ENCODE results near the gene MAPK8IP3. TPM values are rescaled to one million over a fixed set of nuclear protein-coding genes. Genes with fewer than 3 reads are reported as not detected.

The MAPK8IP3 gene
- total and polyA plus RNA-seq, 9 of the 15 experiments (the other 6 are each of a cell fraction or from before 2014, with no cell fraction given), result 0.17 to 58.7 (median 16.7) TPM

GRCh38 chr16:1775006-1775845 is 69.2 kb downstream of the MAPK8IP3 start:
- H3K36me3 ChIP-seq (ENCODE audit: control insufficient read depth, insufficient read depth, low read length), result peaks cover 55% of the 10 kb centered on the region; the same call in 2 of the 3 replicates
- POLR2A ChIA-PET, result interaction anchor here (0.5 to 1.9 kb wide), 6 partner anchors 8 to 190 kb away, joined by 3 to 11 read pairs (median 3); partner anchors contain the start of genes NUBP2 and RPS2
- WGBS (ENCODE audit: insufficient coverage, low coverage, missing lambda C conversion rate), result 92% methylated on average over 29 of the region's 30 CpGs
- H3K9me3 ChIP-seq (replicated peaks; ENCODE audit: control insufficient read depth, insufficient read depth, low read depth, low read length), result no peaks in the 10 kb centered on the region
- H3K4me1 ChIP-seq (replicated peaks in 1 of 2; ENCODE audit: control insufficient read depth in 2 of 2, insufficient read depth in 2 of 2, low read length in 2 of 2), result peaks cover 16 to 97% of the 10 kb centered on the region in 2 experiments; a peak in 4 of 5 replicates
- peaks cover 2% of the 10 kb centered on the region for H3K9me1 ChIP-seq (ENCODE audit: control insufficient read depth, insufficient read depth, low read length)
- H3K4me3 ChIP-seq, result no peak overlapping the region
- ATAC-seq (no peak), FAIRE-seq (no peak), DNase-seq (ENCODE audit: extremely low read depth in 1 of 4, low spot score in 3 of 4) (no peak)
- no peak overlapping the region for H2AFZ ChIP-seq (ENCODE audit: low read depth, low read length)
- no peaks in the 10 kb centered on the region for H3K27me3 ChIP-seq (ENCODE audit: control insufficient read depth in 2 of 2, insufficient read depth in 2 of 2, low read length in 2 of 2)
- no peak overlapping the region for H3K4me2 ChIP-seq (ENCODE audit: insufficient read depth, low read length)
- TF ChIP-seq POLR2G (IDR thresholded peaks at IDR 0.05; ENCODE audit: low read depth, low read length), result peak; percentile 37; the same call in 1 of the 2 replicates
- no peak for TF ChIP-seq PRDM10 (IDR thresholded peaks at IDR 0.05; ENCODE audit: partially characterized antibody)
- intact Hi-C loops (cut with micrococcal nuclease) (no loop called here), in situ Hi-C loops (cut with MboI) (no loop called here)
- H3K9ac ChIP-seq (ENCODE audit: insufficient read depth in 1 of 2, low read depth in 2 of 2, low read length in 2 of 2), result peak overlapping the region in 1 of 2 experiments; percentile 93; a peak in 2 of 4 replicates
- no peak overlapping the region for H3K27ac ChIP-seq (ENCODE audit: extremely low read depth, low read depth, low read length)
- H4K20me1 ChIP-seq (replicated peaks; ENCODE audit: control insufficient read depth, insufficient read depth, low read length), result peaks cover 7% of the 10 kb centered on the region; the same call in 1 of the 2 replicates
- BruUV-seq (replicated peaks), result no TSS peak
- CTCF ChIA-PET (ENCODE audit: low intra/inter-chr PET ratio), result no interaction called here
- H3K79me2 ChIP-seq (ENCODE audit: control insufficient read depth, insufficient read depth, low read length), result peaks cover 47% of the 10 kb centered on the region
